Measurements from ENCODE around the gene EDIL3. TPM values are rescaled to one million over a fixed set of nuclear protein-coding genes. Genes with fewer than 3 reads are reported as not detected.

EDIL3 gene
- total and polyA plus RNA-seq, 11 donors, result 1.3 to 38.2 (median 18.3) TPM

DNA sequence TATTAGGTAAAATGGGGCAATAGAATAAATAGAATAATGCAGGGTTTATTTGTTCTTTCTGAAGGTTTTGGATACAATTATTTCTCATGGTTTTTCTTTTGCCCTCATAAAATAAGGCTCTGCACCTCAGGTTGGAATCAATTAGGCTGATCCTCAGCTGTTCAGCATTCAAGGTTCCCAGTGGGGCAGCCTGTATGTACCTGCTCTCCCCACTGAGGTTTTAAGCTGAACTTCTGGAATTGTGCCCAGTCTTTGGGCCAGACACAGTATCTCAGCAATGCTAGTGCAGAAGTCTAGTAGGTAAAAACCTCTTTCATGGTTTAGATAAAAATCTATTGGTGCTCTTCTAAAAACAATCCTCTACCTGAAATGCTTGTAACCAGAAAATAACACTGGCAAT lies 98.0 kb downstream of the EDIL3 start:
- Histone ChIP-seq H3K4me1 (peaks cover 0 to 15% (median 4%) of the 10 kb centered on the region in 12 donors), H3K9me3 (no peaks in the 10 kb centered on the region), H3K27ac (no peak overlapping the region), H3K4me3 (no peak overlapping the region), H3K27me3 (no peaks in the 10 kb centered on the region), H3K36me3 (no peaks in the 10 kb centered on the region)
- intact Hi-C loops (cut with DNase I), result loop anchor here in 1 of 10 donors (5.0 kb wide), 1 partner anchor 96 kb away; the partner anchor contains the start of gene EDIL3
- ATAC-seq, result no peak
- TF ChIP-seq, protein P1, sequence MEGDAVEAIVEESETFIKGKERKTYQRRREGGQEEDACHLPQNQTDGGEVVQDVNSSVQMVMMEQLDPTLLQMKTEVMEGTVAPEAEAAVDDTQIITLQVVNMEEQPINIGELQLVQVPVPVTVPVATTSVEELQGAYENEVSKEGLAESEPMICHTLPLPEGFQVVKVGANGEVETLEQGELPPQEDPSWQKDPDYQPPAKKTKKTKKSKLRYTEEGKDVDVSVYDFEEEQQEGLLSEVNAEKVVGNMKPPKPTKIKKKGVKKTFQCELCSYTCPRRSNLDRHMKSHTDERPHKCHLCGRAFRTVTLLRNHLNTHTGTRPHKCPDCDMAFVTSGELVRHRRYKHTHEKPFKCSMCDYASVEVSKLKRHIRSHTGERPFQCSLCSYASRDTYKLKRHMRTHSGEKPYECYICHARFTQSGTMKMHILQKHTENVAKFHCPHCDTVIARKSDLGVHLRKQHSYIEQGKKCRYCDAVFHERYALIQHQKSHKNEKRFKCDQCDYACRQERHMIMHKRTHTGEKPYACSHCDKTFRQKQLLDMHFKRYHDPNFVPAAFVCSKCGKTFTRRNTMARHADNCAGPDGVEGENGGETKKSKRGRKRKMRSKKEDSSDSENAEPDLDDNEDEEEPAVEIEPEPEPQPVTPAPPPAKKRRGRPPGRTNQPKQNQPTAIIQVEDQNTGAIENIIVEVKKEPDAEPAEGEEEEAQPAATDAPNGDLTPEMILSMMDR (IDR thresholded peaks at IDR 0.05), result no peak
- no peak for TF ChIP-seq POLR2A (IDR thresholded peaks at IDR 0.05)
- DNase-seq, result no peak

DNA sequence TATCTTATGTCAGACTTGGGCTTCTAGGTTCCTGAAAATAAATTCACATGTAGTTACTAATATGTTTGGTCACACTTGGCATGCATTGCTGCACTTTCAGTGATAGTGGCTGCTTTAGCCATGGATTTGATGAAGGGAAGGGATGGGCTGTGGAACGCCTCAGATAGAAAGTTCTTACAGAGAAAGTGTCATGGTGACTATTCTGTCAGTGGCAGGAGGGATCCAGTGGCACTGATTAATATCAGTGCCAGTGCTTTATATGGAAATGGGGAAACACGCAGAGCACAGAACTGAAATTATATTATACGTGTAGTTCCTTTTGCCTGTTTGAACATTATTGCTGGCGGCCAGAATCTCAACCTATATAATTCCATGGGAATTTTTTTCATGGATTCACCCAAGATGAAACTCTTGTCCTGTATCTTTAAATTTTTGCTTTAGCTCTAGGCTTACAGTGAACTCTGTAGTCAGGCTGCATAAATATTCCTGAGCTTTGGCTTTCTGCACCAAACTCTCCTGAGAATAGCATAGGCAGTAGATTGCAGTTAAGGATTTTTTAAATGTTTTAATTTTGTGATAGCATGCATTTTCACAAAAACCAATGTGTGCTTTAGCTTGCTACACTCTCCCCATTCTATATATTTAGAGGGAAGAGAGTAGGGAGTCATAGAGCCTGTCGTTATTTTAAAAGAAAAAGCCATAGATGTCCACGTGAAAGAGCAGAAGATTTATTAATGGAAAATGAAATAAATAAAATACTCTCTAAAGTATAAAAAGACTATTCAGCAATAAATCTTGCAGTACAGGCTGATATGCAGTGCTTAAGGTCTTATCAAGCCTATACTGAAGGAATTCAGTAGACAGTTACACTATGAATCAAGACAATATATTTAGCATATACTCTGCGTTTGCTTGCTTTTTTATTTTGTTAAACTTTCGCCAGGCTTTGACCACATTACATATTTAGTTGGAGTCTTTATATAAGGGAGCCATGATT lies 98.7 kb downstream of the EDIL3 start:
- no peak overlapping the region for H3K4me3 ChIP-seq

DNA sequence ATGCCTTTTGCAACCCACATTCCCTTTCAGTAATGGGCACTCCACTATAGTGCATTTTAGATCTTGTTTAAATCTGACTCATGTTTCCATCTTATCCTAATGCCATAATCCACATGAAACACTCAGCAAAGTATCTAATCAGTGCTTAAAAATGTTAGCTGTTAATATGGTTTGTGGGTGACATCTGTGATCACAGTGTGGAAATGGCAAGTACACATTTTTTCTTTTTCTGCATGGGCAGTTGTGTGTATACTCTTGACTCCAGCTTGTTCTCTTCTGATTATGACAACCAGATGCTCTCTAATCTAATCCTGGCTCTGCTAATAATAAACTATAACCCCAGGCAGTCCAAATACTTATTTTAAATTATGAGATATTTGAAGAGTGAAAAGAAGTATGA lies 103.3 kb downstream of the EDIL3 start:
- H3K4me1 ChIP-seq, result peaks cover 0 to 15% (median 1%) of the 10 kb centered on the region in 12 donors
- H3K4me3 ChIP-seq, result no peak overlapping the region
- H3K9me3 ChIP-seq, result no peaks in the 10 kb centered on the region
- TF ChIP-seq POLR2A (IDR thresholded peaks at IDR 0.05), result no peak
- TF ChIP-seq, protein P1 (IDR thresholded peaks at IDR 0.05), result no peak
- DNase-seq (no peak), ATAC-seq (peak in 2 of 4 donors; percentile 50 to 60)
- intact Hi-C loops (cut with DNase I), result loop anchor here in 1 of 10 donors (5.0 kb wide), 1 partner anchor 101 kb away; the partner anchor contains the start of gene EDIL3
- H3K36me3 ChIP-seq, result no peaks in the 10 kb centered on the region
- no peaks in the 10 kb centered on the region for H3K27me3 ChIP-seq
- no peak overlapping the region for H3K27ac ChIP-seq

More for the DNA sequence above, 98.7 kb downstream of the EDIL3 start:
- Histone ChIP-seq H3K27ac (no peak overlapping the region), H3K4me1 (peaks cover 0 to 15% (median 4%) of the 10 kb centered on the region in 12 donors), H3K36me3 (no peaks in the 10 kb centered on the region), H3K27me3 (no peaks in the 10 kb centered on the region), H3K9me3 (no peaks in the 10 kb centered on the region)
- TF ChIP-seq, protein P1 (IDR thresholded peaks at IDR 0.05), result no peak
- TF ChIP-seq POLR2A (IDR thresholded peaks at IDR 0.05), result no peak
- DNase-seq, result no peak
- ATAC-seq, result no peak
- 49 to 65% (median 49%) methylated on average over 8 of the region's 8 CpGs for WGBS, 4 donors
- intact Hi-C loops (cut with DNase I), result loop anchor here in 1 of 10 donors (5.0 kb wide), 1 partner anchor 96 kb away; the partner anchor contains the start of gene EDIL3

DNA sequence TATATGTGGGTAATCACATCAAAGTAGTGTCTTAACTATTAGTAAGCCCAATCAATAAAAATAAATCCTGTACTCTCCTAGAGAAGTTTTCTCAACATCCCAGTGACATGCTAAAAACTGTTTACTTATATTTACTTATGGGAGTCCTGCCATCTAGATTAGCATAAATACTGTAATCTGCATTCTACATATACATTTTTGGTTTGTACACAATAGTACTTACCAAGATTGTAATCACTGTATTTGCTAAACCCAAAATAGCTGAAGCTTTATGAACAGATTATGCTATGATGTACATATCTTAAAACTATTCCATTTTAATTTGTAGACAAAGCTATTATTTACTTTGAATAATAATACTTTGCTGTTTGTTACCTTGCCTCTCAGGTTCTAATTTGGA lies 105.4 kb downstream of the EDIL3 start:
- Histone ChIP-seq H3K27me3 (no peaks in the 10 kb centered on the region), H3K4me3 (no peak overlapping the region), H3K4me1 (peaks cover 0 to 5% (median 0%) of the 10 kb centered on the region in 12 donors), H3K9me3 (no peaks in the 10 kb centered on the region), H3K27ac (no peak overlapping the region), H3K36me3 (no peaks in the 10 kb centered on the region)
- ATAC-seq, result no peak
- TF ChIP-seq POLR2A (IDR thresholded peaks at IDR 0.05), result no peak
- TF ChIP-seq, protein P1 (IDR thresholded peaks at IDR 0.05), result no peak
- intact Hi-C loops (cut with DNase I), result loop anchor here in 3 of 10 donors (5.0 to 10.0 kb wide), 3 partner anchors 176 to 776 kb away; no protein-coding TSS in a partner anchor
- no peak for DNase-seq
